H1 (cell line): ENCODE measurements around the gene ADAM12. TPM values are rescaled to one million over a fixed set of nuclear protein-coding genes. Genes with fewer than 3 reads are reported as not detected.

ENCODE experiments used
- CTCF ChIA-PET: fragments of 300-600 bp; sonication (Branson Sonifier 250); formaldehyde crosslinking; loops from one replicate; lab custom pipeline; 2021; ENCODE audit not compliant: partially characterized antibody; lab: Charles Lee
- POLR2A ChIA-PET: fragments of 300-600 bp; sonication (Branson Sonifier 250); formaldehyde crosslinking; loops from one replicate; lab custom pipeline; 2021; ENCODE audit warnings: inconsistent platforms; ENCODE audit not compliant: partially characterized antibody; lab: Charles Lee
- DNase-seq, 2 experiments: peaks; one replicate each; pipeline versions ENCODE4 v3.0.0 to v3.0.0-alpha.2; 2010 to 2022; ENCODE audit warnings: low spot score in 2 of 2, low read depth in 1 of 2, mixed read lengths in 1 of 2
- FAIRE-seq: peaks from 2 replicates; lab custom pipeline; 2011; peaks lifted over from hg19 to GRCh38; lab: Jason Lieb, UNC
- H2AFZ ChIP-seq: 2 replicates; pipeline ENCODE4 v1.8.1; 2012; ENCODE audit warnings: low read length, inconsistent platforms
- H2AK5ac ChIP-seq: 2 replicates; pipeline ENCODE4 v1.6.1; 2013; ENCODE audit warnings: low read depth, low read length
- H2BK120ac ChIP-seq: replicated peaks from 2 replicates; pipeline ENCODE3; 2013; ENCODE audit warnings: low read depth, low read length, inconsistent platforms
- H2BK12ac ChIP-seq: 2 replicates; pipeline ENCODE4 v1.6.1; 2013; ENCODE audit warnings: low read depth, low read length
- H2BK15ac ChIP-seq: 2 replicates; pipeline ENCODE4 v1.6.1; 2013; ENCODE audit warnings: low read length
- H2BK20ac ChIP-seq: 2 replicates; pipeline ENCODE4 v1.6.1; 2013; ENCODE audit warnings: low read length
- H2BK5ac ChIP-seq: 2 replicates; pipeline ENCODE4 v1.6.1; 2013; ENCODE audit warnings: low read depth, low read length
- H3K14ac ChIP-seq: 2 replicates; pipeline ENCODE4 v1.6.1; 2013; ENCODE audit warnings: inconsistent platforms; ENCODE audit not compliant: insufficient read length
- H3K18ac ChIP-seq: 2 replicates; pipeline ENCODE4 v1.6.1; 2013; ENCODE audit warnings: low read length; ENCODE audit errors: extremely low read depth
- H3K23ac ChIP-seq: 2 replicates; pipeline ENCODE4 v1.6.1; 2013; ENCODE audit warnings: inconsistent platforms; ENCODE audit not compliant: insufficient read length
- H3K23me2 ChIP-seq: 2 replicates; pipeline ENCODE4 v1.6.1; 2013; ENCODE audit warnings: low read depth, low read length
- H3K27ac ChIP-seq: 2 replicates; pipeline ENCODE4 v1.6.1; 2011; ENCODE audit warnings: low read depth, low read length, inconsistent platforms
- H3K27me3 ChIP-seq, 4 experiments: replicated peaks in 1 of 4; 1 replicate in 1 of 4; 2 replicates in 3 of 4; pipeline versions ENCODE4 v1.6.1 to v1.8.1; 2011 to 2013; ENCODE audit warnings: low read length in 3 of 4, mild to moderate bottlenecking in 3 of 4, inconsistent platforms in 2 of 4, mixed read lengths in 2 of 4, moderate library complexity in 1 of 4; ENCODE audit not compliant: control insufficient read depth in 3 of 4, insufficient read depth in 3 of 4; ENCODE audit errors: extremely low read depth in 1 of 4
- H3K36me3 ChIP-seq, 4 experiments: 2 replicates each; pipeline versions ENCODE4 v1.6.1 to v1.8.1; 2011 to 2013; ENCODE audit warnings: mild to moderate bottlenecking in 4 of 4, low read length in 3 of 4, moderate library complexity in 2 of 4, control low read depth in 1 of 4, inconsistent platforms in 1 of 4; ENCODE audit not compliant: insufficient read depth in 4 of 4, control insufficient read depth in 2 of 4
- H3K4ac ChIP-seq: replicated peaks from 2 replicates; pipeline ENCODE3; 2013; ENCODE audit warnings: low read length, low read depth, mixed read lengths, inconsistent platforms; ENCODE audit not compliant: insufficient read length
- H3K4me1 ChIP-seq, 4 experiments: replicated peaks in 1 of 4; 1 replicate in 1 of 4; 2 replicates in 3 of 4; pipeline versions ENCODE4 v1.6.1 to v1.8.1; 2011 to 2013; ENCODE audit warnings: low read length in 3 of 4, inconsistent platforms in 2 of 4, mixed read lengths in 1 of 4; ENCODE audit not compliant: insufficient read depth in 4 of 4, control insufficient read depth in 3 of 4
- H3K4me2 ChIP-seq, 2 experiments: 2 replicates each; pipeline versions ENCODE4 v1.6.1 to v1.8.1; 2011 to 2013; ENCODE audit warnings: low read depth in 2 of 2, low read length in 2 of 2, control low read depth in 1 of 2, inconsistent platforms in 1 of 2, mild to moderate bottlenecking in 1 of 2; ENCODE audit not compliant: insufficient read depth in 1 of 2
- H3K4me3 ChIP-seq, 4 experiments: fragments of 200-600, 300-600 bp in 1 of 4; sonication (generic), shearing (Covaris generic), sonication (Bioruptor Twin) in 1 of 4; 2 replicates each; pipeline versions ENCODE4 v1.5.1 to v1.8.1; 2011 to 2016; ENCODE audit warnings: low read length in 4 of 4, low read depth in 3 of 4, control low read depth in 2 of 4, inconsistent platforms in 2 of 4, mild to moderate bottlenecking in 2 of 4, mixed read lengths in 1 of 4, moderate library complexity in 1 of 4; ENCODE audit not compliant: insufficient read depth in 2 of 4; ENCODE audit errors: extremely low read depth in 1 of 4
- H3K56ac ChIP-seq: replicated peaks from 2 replicates; pipeline ENCODE3; 2013; ENCODE audit warnings: low read depth, mild to moderate bottlenecking, mixed read lengths, low read length, inconsistent platforms; ENCODE audit not compliant: insufficient read length
- H3K79me1 ChIP-seq: 2 replicates; pipeline ENCODE4 v1.6.1; 2013; ENCODE audit warnings: low read depth, low read length, control low read depth
- H3K79me2 ChIP-seq, 2 experiments: 2 replicates each; pipeline versions ENCODE4 v1.6.1 to v1.8.1; 2012 to 2013; ENCODE audit warnings: low read length in 2 of 2, mild to moderate bottlenecking in 2 of 2, inconsistent platforms in 1 of 2; ENCODE audit not compliant: insufficient read depth in 2 of 2, control insufficient read depth in 1 of 2
- H3K9ac ChIP-seq, 4 experiments: replicated peaks in 1 of 4; 1 replicate in 1 of 4; 2 replicates in 3 of 4; pipeline versions ENCODE4 v1.6.1 to v1.8.1; 2011 to 2013; ENCODE audit warnings: low read depth in 3 of 4, low read length in 3 of 4, control low read depth in 2 of 4, mild to moderate bottlenecking in 2 of 4, moderate library complexity in 2 of 4, inconsistent platforms in 1 of 4; ENCODE audit errors: extremely low read depth in 1 of 4
- H3K9me3 ChIP-seq, 2 experiments: 2 replicates each; pipeline versions ENCODE4 v1.6.1 to v1.8.1; 2012 to 2013; ENCODE audit warnings: mild to moderate bottlenecking in 2 of 2, moderate library complexity in 2 of 2, control low read depth in 1 of 2, inconsistent platforms in 1 of 2, low read depth in 1 of 2, low read length in 1 of 2, mixed read lengths in 1 of 2; ENCODE audit not compliant: insufficient read depth in 2 of 2
- H4K20me1 ChIP-seq, 2 experiments: replicated peaks in 1 of 2; 2 replicates each; pipeline versions ENCODE3 to v1.8.1; 2011 to 2013; ENCODE audit warnings: inconsistent platforms in 2 of 2, low read length in 2 of 2, mild to moderate bottlenecking in 1 of 2; ENCODE audit not compliant: insufficient read depth in 2 of 2, control insufficient read depth in 1 of 2
- H4K5ac ChIP-seq: 2 replicates; pipeline ENCODE4 v1.6.1; 2013; ENCODE audit warnings: low read length, low read depth, mixed read lengths, inconsistent platforms; ENCODE audit not compliant: insufficient read length
- H4K8ac ChIP-seq: 2 replicates; pipeline ENCODE4 v1.8.0; 2013; ENCODE audit warnings: mild to moderate bottlenecking, moderate library complexity, low read length, inconsistent platforms; ENCODE audit not compliant: insufficient read depth; ENCODE audit errors: extremely low read depth
- H4K91ac ChIP-seq: replicated peaks from 2 replicates; pipeline ENCODE3; 2013; ENCODE audit warnings: low read length, mixed read lengths, inconsistent platforms; ENCODE audit not compliant: insufficient read length
- CREB1 ChIP-seq: IDR thresholded peaks from 2 replicates; pipeline ENCODE4 v1.6.1; 2012; ENCODE audit warnings: inconsistent platforms
- MAFK ChIP-seq: IDR thresholded peaks from 2 replicates; pipeline ENCODE4 v1.6.1; 2012; ENCODE audit warnings: low read depth, mild to moderate bottlenecking, improper control_type of control experiment, low read length
- NANOG ChIP-seq: IDR thresholded peaks from 2 replicates; pipeline ENCODE4 v1.6.1; 2011; ENCODE audit warnings: low read length, low read depth, mild to moderate bottlenecking, inconsistent platforms; ENCODE audit not compliant: insufficient read depth, poor library complexity, severe bottlenecking
- SIRT6 ChIP-seq: IDR thresholded peaks from one replicate; pipeline ENCODE4 v1.7.1; 2012; ENCODE audit warnings: low read length, inconsistent platforms
- YY1 ChIP-seq: IDR thresholded peaks from 2 replicates; pipeline ENCODE4 v1.6.1; 2011; ENCODE audit warnings: low read depth, mild to moderate bottlenecking, low read length
- WGBS, 2 experiments: shearing (Covaris generic) in 1 of 2; methylation state at CpG; one replicate each; pipeline versions ENCODE4 v1.1.6 to v1.1.7; 2013 to 2015; ENCODE audit warnings: low lambda C conversion rate in 2 of 2, mixed read lengths in 2 of 2, inconsistent platforms in 1 of 2, low coverage in 1 of 2, missing lambda C conversion rate in 1 of 2; ENCODE audit not compliant: insufficient replicate concordance in 2 of 2, insufficient coverage in 1 of 2, insufficient read length in 1 of 2; ENCODE audit errors: extremely low coverage in 1 of 2, missing lambda C conversion rate in 1 of 2; 5-methylcytosine and 5-hydroxymethylcytosine counted together
- polyA plus RNA-seq, 7 experiments: library from polyadenylated mRNA; depleted of rRNA in 3 of 7; stranded (reverse) in 5 of 7; unstranded in 2 of 7; fragments of >200 nt in 5 of 7; fragments of 200-250 nt in 2 of 7; gene quantifications; 1 replicate in 5 of 7; 2 replicates in 1 of 7; 4 replicates in 1 of 7; pipeline versions ENCODE4 v1.2.1 to v1.2.3, GENCODE V29; 2011 to 2013; ENCODE audit warnings: missing spikeins in 2 of 7, mixed read lengths in 2 of 7
- total RNA-seq: library from RNA; stranded (reverse); fragmentation: NEBNext Ultra II Directional; extraction: Animal tissue kit (Norgen Biotek cat#: 25700); gene quantifications from 2 replicates; pipeline ENCODE4 v1.2.1, GENCODE V29; 2021
- TF ChIP-seq, protein P1 (sequence below): IDR thresholded peaks from 2 replicates; pipeline ENCODE4 v1.6.1; 2012; ENCODE audit warnings: inconsistent platforms

Gene ADAM12
- total and polyA plus RNA-seq, 2 of the 8 experiments (the other 6 are each of a cell fraction or from before 2014, with no cell fraction given) = 0.07 to 0.17 TPM

DNA sequence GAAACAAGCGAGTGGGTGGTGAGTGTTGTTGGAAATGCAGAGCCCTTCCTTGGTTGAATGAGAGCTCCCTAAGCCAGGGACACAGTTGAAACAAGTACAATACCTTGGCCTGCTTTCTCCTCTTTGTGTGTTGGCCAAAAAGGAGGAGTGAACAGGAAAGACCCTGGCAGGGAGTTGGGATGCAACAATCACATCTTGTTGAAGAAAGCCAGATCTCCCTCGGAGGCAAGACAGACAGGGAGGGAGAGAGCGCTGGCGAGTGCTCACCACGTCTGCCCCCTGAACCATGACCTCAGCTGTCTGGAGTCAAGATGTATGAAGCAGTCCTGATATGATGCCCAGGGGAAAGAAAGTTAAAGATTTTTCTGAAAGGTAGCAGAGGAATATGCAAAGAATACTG is 66.8 kb downstream of the ADAM12 start:
- no peak overlapping the region for H3K18ac ChIP-seq
- no peak overlapping the region for H4K5ac ChIP-seq
- no peak overlapping the region for H3K4me2 ChIP-seq
- FAIRE-seq = no peak
- H2BK12ac ChIP-seq = no peak overlapping the region
- 88% methylated on average over 5 of the region's 5 CpGs; no CpG with 5 or more reads in 1 of the 2 experiments for WGBS, 2 experiments
- no peaks in the 10 kb centered on the region for H3K36me3 ChIP-seq
- peaks cover 4% of the 10 kb centered on the region; the same call in 1 of the 2 replicates for H3K23me2 ChIP-seq
- H2BK120ac ChIP-seq = no peak overlapping the region
- no peak overlapping the region for H2BK5ac ChIP-seq
- no peak overlapping the region for H2AK5ac ChIP-seq
- ChIA-PET CTCF (interaction anchor here (1.3 kb wide), 1 partner anchor 9 kb away, joined by 3 read pairs; no protein-coding TSS in a partner anchor), POLR2A (no interaction called here)
- no peaks in the 10 kb centered on the region for H3K79me1 ChIP-seq
- H3K27ac ChIP-seq = no peak overlapping the region
- H3K9ac ChIP-seq = no peak overlapping the region
- no peak overlapping the region for H3K4me3 ChIP-seq
- no peak overlapping the region for H4K91ac ChIP-seq
- H4K8ac ChIP-seq = no peak overlapping the region
- no peak overlapping the region for H2BK20ac ChIP-seq
- no peaks in the 10 kb centered on the region for H3K79me2 ChIP-seq
- H3K9me3 ChIP-seq = no peaks in the 10 kb centered on the region
- no peak overlapping the region for H2BK15ac ChIP-seq
- H3K23ac ChIP-seq = no peak overlapping the region
- peak overlapping the region; percentile 98 for H2AFZ ChIP-seq
- no peaks in the 10 kb centered on the region for H3K27me3 ChIP-seq
- TF ChIP-seq CREB1 = no peak
- no peak for TF ChIP-seq MAFK
- no peak for TF ChIP-seq YY1
- TF ChIP-seq, protein P1, sequence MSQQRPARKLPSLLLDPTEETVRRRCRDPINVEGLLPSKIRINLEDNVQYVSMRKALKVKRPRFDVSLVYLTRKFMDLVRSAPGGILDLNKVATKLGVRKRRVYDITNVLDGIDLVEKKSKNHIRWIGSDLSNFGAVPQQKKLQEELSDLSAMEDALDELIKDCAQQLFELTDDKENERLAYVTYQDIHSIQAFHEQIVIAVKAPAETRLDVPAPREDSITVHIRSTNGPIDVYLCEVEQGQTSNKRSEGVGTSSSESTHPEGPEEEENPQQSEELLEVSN = no peak
- TF ChIP-seq SIRT6 = no peak
- TF ChIP-seq NANOG = no peak
- no peak overlapping the region for H3K56ac ChIP-seq
- H3K14ac ChIP-seq = no peak overlapping the region
- H3K4ac ChIP-seq = no peak overlapping the region
- H4K20me1 ChIP-seq = peaks cover 0 to 3% of the 10 kb centered on the region in 2 experiments
- H3K4me1 ChIP-seq = no peaks in the 10 kb centered on the region; a peak in 1 of 7 replicates
- no peak for DNase-seq
